ENCODE results near the gene TNK1.

TNK1 gene

GRCh38 chr17:7416323-7416722 lies 35.4 kb downstream of the TNK1 start:
- peaks cover 0 to 19% of the 10 kb centered on the region in 2 donors for H3K36me3 ChIP-seq (ENCODE audit: control insufficient read depth in 1 of 2, insufficient read depth in 2 of 2, low read length in 2 of 2)
- no peaks in the 10 kb centered on the region for H3K9me3 ChIP-seq (ENCODE audit: control insufficient read depth in 1 of 2, low read length in 2 of 2)
- no peak overlapping the region for H3K27ac ChIP-seq (ENCODE audit: low read length)
- no peak overlapping the region for H3K4me3 ChIP-seq (ENCODE audit: low read depth in 1 of 2, low read length in 2 of 2)
- H3K4me1 ChIP-seq (ENCODE audit: control insufficient read depth in 1 of 2, insufficient read depth in 2 of 2, low read length in 2 of 2): no peaks in the 10 kb centered on the region
- no peaks in the 10 kb centered on the region for H3K27me3 ChIP-seq (ENCODE audit: low read depth, low read length)

GRCh38 chr17:7417056-7417655 lies 36.3 kb downstream of the TNK1 start:
- Histone ChIP-seq H3K27ac (ENCODE audit: low read length) (no peak overlapping the region), H3K4me1 (ENCODE audit: control insufficient read depth in 1 of 2, insufficient read depth in 2 of 2, low read length in 2 of 2) (no peaks in the 10 kb centered on the region), H3K27me3 (ENCODE audit: low read depth, low read length) (no peaks in the 10 kb centered on the region), H3K9me3 (ENCODE audit: control insufficient read depth in 1 of 2, low read length in 2 of 2) (no peaks in the 10 kb centered on the region), H3K36me3 (ENCODE audit: control insufficient read depth in 1 of 2, insufficient read depth in 2 of 2, low read length in 2 of 2) (peaks cover 0 to 19% of the 10 kb centered on the region in 2 donors), H3K4me3 (ENCODE audit: low read depth in 1 of 2, low read length in 2 of 2) (no peak overlapping the region)

- Histone ChIP-seq H3K4me1 (ENCODE audit: control insufficient read depth in 1 of 2, insufficient read depth in 2 of 2, low read length in 2 of 2) (no peaks in the 10 kb centered on the region), H3K9me3 (ENCODE audit: control insufficient read depth in 1 of 2, low read length in 2 of 2) (no peaks in the 10 kb centered on the region), H3K36me3 (ENCODE audit: control insufficient read depth in 1 of 2, insufficient read depth in 2 of 2, low read length in 2 of 2) (peaks cover 0 to 19% of the 10 kb centered on the region in 2 donors), H3K27me3 (ENCODE audit: low read depth, low read length) (no peaks in the 10 kb centered on the region), H3K4me3 (ENCODE audit: low read depth in 1 of 2, low read length in 2 of 2) (no peak overlapping the region), H3K27ac (ENCODE audit: low read length) (no peak overlapping the region)
Measured at GRCh38 chr17:7418472-7419152, 37.7 kb downstream of the TNK1 start.

- no peak within 1 kb of the TSS for H3K27ac ChIP-seq (ENCODE audit: low read length)
- H3K4me1 ChIP-seq (ENCODE audit: control insufficient read depth in 1 of 2, insufficient read depth in 2 of 2, low read length in 2 of 2): no peaks in the 10 kb centered on the region
- H3K4me3 ChIP-seq (ENCODE audit: low read depth in 1 of 2, low read length in 2 of 2): no peak within 1 kb of the TSS
- H3K27me3 ChIP-seq (ENCODE audit: low read depth, low read length): no peaks in the 10 kb centered on the region
- peaks cover 0 to 15% of the 10 kb centered on the region in 2 donors for H3K36me3 ChIP-seq (ENCODE audit: control insufficient read depth in 1 of 2, insufficient read depth in 2 of 2, low read length in 2 of 2)
- no peaks in the 10 kb centered on the region for H3K9me3 ChIP-seq (ENCODE audit: control insufficient read depth in 1 of 2, low read length in 2 of 2)
Measured at GRCh38 chr17:7419819-7420610, 39.1 kb downstream of the TNK1 start, which contains the start of gene SPEM1. TSS of gene SPEM1 (plus strand) at chr17:7420324. CDS start at chr17:7420385, 61 bp downstream.

- no peaks in the 10 kb centered on the region for H3K4me1 ChIP-seq (ENCODE audit: control insufficient read depth in 1 of 2, insufficient read depth in 2 of 2, low read length in 2 of 2)
- H3K9me3 ChIP-seq (ENCODE audit: control insufficient read depth in 1 of 2, low read length in 2 of 2): no peaks in the 10 kb centered on the region
- no peak overlapping the region for H3K4me3 ChIP-seq (ENCODE audit: low read depth in 1 of 2, low read length in 2 of 2)
- H3K27ac ChIP-seq (ENCODE audit: low read length): no peak overlapping the region
- H3K36me3 ChIP-seq (ENCODE audit: control insufficient read depth in 1 of 2, insufficient read depth in 2 of 2, low read length in 2 of 2): peaks cover 0 to 6% of the 10 kb centered on the region in 2 donors
- no peaks in the 10 kb centered on the region for H3K27me3 ChIP-seq (ENCODE audit: low read depth, low read length)
Measured at GRCh38 chr17:7421186-7421585, 40.3 kb downstream of the TNK1 start.

- no peaks in the 10 kb centered on the region for H3K36me3 ChIP-seq (ENCODE audit: control insufficient read depth in 1 of 2, insufficient read depth in 2 of 2, low read length in 2 of 2)
- H3K27ac ChIP-seq (ENCODE audit: low read length): no peak overlapping the region
- H3K4me3 ChIP-seq (ENCODE audit: low read depth in 1 of 2, low read length in 2 of 2): no peak overlapping the region
- no peaks in the 10 kb centered on the region for H3K9me3 ChIP-seq (ENCODE audit: control insufficient read depth in 1 of 2, low read length in 2 of 2)
- no peaks in the 10 kb centered on the region for H3K27me3 ChIP-seq (ENCODE audit: low read depth, low read length)
- H3K4me1 ChIP-seq (ENCODE audit: control insufficient read depth in 1 of 2, insufficient read depth in 2 of 2, low read length in 2 of 2): no peaks in the 10 kb centered on the region
Measured at GRCh38 chr17:7423679-7424078, 42.8 kb downstream of the TNK1 start.

GRCh38 chr17:7425316-7425715 lies 44.4 kb downstream of the TNK1 start, which contains the start of gene SPEM2:
TSS of gene SPEM2 (plus strand) at chr17:7425616. CDS start at chr17:7425689, 73 bp downstream.
- H3K27ac ChIP-seq (ENCODE audit: low read length): no peak within 1 kb of the TSS
- no peaks in the 10 kb centered on the region for H3K9me3 ChIP-seq (ENCODE audit: control insufficient read depth in 1 of 2, low read length in 2 of 2)
- no peak within 1 kb of the TSS for H3K4me3 ChIP-seq (ENCODE audit: low read depth in 1 of 2, low read length in 2 of 2)
- H3K4me1 ChIP-seq (ENCODE audit: control insufficient read depth in 1 of 2, insufficient read depth in 2 of 2, low read length in 2 of 2): no peaks in the 10 kb centered on the region
- no peaks in the 10 kb centered on the region for H3K27me3 ChIP-seq (ENCODE audit: low read depth, low read length)
- H3K36me3 ChIP-seq (ENCODE audit: control insufficient read depth in 1 of 2, insufficient read depth in 2 of 2, low read length in 2 of 2): no peaks in the 10 kb centered on the region

GRCh38 chr17:7425756-7426155 lies 44.9 kb downstream of the TNK1 start:
- Histone ChIP-seq H3K36me3 (ENCODE audit: control insufficient read depth in 1 of 2, insufficient read depth in 2 of 2, low read length in 2 of 2) (no peaks in the 10 kb centered on the region), H3K27ac (ENCODE audit: low read length) (no peak overlapping the region), H3K4me3 (ENCODE audit: low read depth in 1 of 2, low read length in 2 of 2) (no peak overlapping the region), H3K4me1 (ENCODE audit: control insufficient read depth in 1 of 2, insufficient read depth in 2 of 2, low read length in 2 of 2) (no peaks in the 10 kb centered on the region), H3K9me3 (ENCODE audit: control insufficient read depth in 1 of 2, low read length in 2 of 2) (no peaks in the 10 kb centered on the region), H3K27me3 (ENCODE audit: low read depth, low read length) (no peaks in the 10 kb centered on the region)

GRCh38 chr17:7426203-7426863 lies 45.4 kb downstream of the TNK1 start:
- H3K36me3 ChIP-seq (ENCODE audit: control insufficient read depth in 1 of 2, insufficient read depth in 2 of 2, low read length in 2 of 2): no peaks in the 10 kb centered on the region
- H3K27me3 ChIP-seq (ENCODE audit: low read depth, low read length): no peaks in the 10 kb centered on the region
- H3K4me1 ChIP-seq (ENCODE audit: control insufficient read depth in 1 of 2, insufficient read depth in 2 of 2, low read length in 2 of 2): no peaks in the 10 kb centered on the region
- no peaks in the 10 kb centered on the region for H3K9me3 ChIP-seq (ENCODE audit: control insufficient read depth in 1 of 2, low read length in 2 of 2)
- H3K4me3 ChIP-seq (ENCODE audit: low read depth in 1 of 2, low read length in 2 of 2): no peak overlapping the region
- no peak overlapping the region for H3K27ac ChIP-seq (ENCODE audit: low read length)

GRCh38 chr17:7426896-7427489 lies 46.1 kb downstream of the TNK1 start:
- no peak overlapping the region for H3K27ac ChIP-seq (ENCODE audit: low read length)
- H3K9me3 ChIP-seq (ENCODE audit: control insufficient read depth in 1 of 2, low read length in 2 of 2): no peaks in the 10 kb centered on the region
- H3K4me1 ChIP-seq (ENCODE audit: control insufficient read depth in 1 of 2, insufficient read depth in 2 of 2, low read length in 2 of 2): no peaks in the 10 kb centered on the region
- H3K36me3 ChIP-seq (ENCODE audit: control insufficient read depth in 1 of 2, insufficient read depth in 2 of 2, low read length in 2 of 2): no peaks in the 10 kb centered on the region
- no peaks in the 10 kb centered on the region for H3K27me3 ChIP-seq (ENCODE audit: low read depth, low read length)
- H3K4me3 ChIP-seq (ENCODE audit: low read depth in 1 of 2, low read length in 2 of 2): no peak overlapping the region

GRCh38 chr17:7427549-7427948 lies 46.7 kb downstream of the TNK1 start:
- H3K9me3 ChIP-seq (ENCODE audit: control insufficient read depth in 1 of 2, low read length in 2 of 2): no peaks in the 10 kb centered on the region
- H3K4me1 ChIP-seq (ENCODE audit: control insufficient read depth in 1 of 2, insufficient read depth in 2 of 2, low read length in 2 of 2): no peaks in the 10 kb centered on the region

More at GRCh38 chr17:7427549-7427948, 46.7 kb downstream of the TNK1 start:
- H3K27ac ChIP-seq (ENCODE audit: low read length): no peak overlapping the region
- H3K4me3 ChIP-seq (ENCODE audit: low read depth in 1 of 2, low read length in 2 of 2): no peak overlapping the region
- H3K27me3 ChIP-seq (ENCODE audit: low read depth, low read length): no peaks in the 10 kb centered on the region
- no peaks in the 10 kb centered on the region for H3K36me3 ChIP-seq (ENCODE audit: control insufficient read depth in 1 of 2, insufficient read depth in 2 of 2, low read length in 2 of 2)

Data from muscle layer of duodenum (tissue), 2 donors.